UCSD-AML1 (cell line): Measurements from ENCODE around the gene LINC00305.

ENCODE experiments used
- DNase-seq: peaks from one replicate; lab custom pipeline; 2025; ENCODE audit not compliant: unreplicated experiment; lab: John Stamatoyannopoulos, UW

LINC00305 gene

DNA sequence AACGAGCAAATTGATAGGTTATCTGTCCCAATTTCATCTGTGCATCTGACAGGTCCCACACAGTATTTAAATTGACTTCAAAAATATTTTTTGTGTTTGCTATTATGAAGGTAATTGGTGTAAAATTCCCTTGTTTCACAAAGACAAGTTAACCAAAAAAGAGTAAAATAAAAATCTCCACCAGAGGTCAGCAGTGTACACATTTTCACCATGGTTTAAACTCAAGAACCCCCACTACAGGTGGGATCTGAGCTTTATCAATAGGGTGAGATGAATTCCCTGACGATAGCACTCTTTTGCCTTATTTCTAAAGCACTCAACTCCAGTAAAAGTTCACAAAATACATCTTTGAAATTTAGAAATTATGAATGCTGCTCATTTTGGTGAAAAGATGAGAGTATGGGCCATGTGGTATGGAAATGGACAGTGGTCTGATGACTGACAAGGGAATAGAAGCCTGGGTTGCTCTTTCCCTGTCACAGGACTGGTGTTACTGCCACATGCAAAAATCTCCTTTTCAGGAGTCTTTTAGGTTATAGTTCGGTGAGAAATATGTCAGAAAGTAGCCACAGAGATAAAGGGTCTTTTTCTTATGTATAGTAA, 111.0 kb downstream of the LINC00305 start:
- no peak for DNase-seq

- no peak for DNase-seq
Observed at GRCh38 chr18:64032312-64032711, 116.6 kb downstream of the LINC00305 start.

GRCh38 chr18:64031411-64031810, 117.5 kb downstream of the LINC00305 start:
- no peak for DNase-seq
